HG03571 (cell line): Measurements from ENCODE around the gene CAPN3.

Experiments
- ATAC-seq: cut with Tn5 transposase; IDR thresholded peaks from one replicate; pipeline ENCODE4 v1.9.1; 2021; ENCODE audit not compliant: unreplicated experiment

The CAPN3 gene

GRCh38 chr15:42355291-42355690, 4.0 kb upstream of the CAPN3 start:
- ATAC-seq, result no peak

DNA sequence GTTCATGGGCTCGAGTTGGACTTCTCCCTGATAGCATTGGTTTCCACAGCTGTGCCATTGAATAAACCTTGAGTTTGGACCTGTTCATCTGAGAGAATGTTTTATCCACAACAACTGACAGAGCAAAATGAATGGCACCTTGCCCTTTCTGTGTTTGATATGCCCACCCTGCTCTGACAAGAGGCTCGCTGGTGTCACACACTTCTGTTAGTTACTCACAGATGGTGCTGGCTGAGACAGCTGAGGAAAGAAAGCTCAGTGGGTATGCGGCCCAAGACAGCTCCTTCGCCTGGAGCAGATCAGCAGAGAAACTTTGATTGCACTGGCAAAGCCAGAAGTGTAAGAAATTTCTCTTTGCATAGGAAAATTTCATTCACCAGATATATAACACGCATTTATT, 2.5 kb upstream of the CAPN3 start:
- no peak for ATAC-seq

- no peak for ATAC-seq
These were observed 1.2 kb upstream of the CAPN3 start for GRCh38 chr15:42358141-42358540.

GRCh38 chr15:42359985-42360384, 684 bp downstream of the CAPN3 start:
- no peak for ATAC-seq

DNA sequence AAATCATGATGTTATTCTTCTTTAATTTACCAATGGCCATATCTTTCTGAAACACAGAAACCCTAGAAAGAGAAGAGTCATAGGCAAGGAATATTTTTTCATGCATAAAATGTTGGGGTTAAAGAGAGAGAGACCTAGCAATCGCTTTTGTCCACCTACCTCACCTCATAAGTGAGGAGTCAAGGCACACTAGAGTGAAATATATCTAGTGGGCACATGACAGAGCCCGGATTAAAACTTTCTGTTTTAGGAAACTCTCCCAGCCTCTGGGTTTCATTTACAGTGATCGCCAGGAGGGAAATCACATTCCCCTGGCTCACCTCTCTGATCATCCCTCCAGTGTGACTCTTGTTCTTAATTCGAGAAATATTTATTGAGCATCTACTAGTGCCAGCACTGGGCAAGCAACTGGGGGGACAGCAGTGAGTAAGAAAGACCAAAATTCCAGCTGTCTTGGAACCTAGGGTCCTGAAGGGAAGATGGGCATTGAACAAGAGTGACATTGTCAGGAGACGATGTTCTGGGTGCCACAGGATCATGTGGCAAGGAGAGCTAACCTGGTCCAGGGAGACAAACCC, 1.3 kb downstream of the CAPN3 start:
- no peak for ATAC-seq

GRCh38 chr15:42363487-42363886, 4.2 kb downstream of the CAPN3 start:
- ATAC-seq, result no peak

- no peak for ATAC-seq
These were observed 4.6 kb downstream of the CAPN3 start for GRCh38 chr15:42363942-42364341.

- ATAC-seq, result no peak
These were observed 5.2 kb downstream of the CAPN3 start for GRCh38 chr15:42364529-42364928.

GRCh38 chr15:42365921-42366550, 6.7 kb downstream of the CAPN3 start:
- ATAC-seq, result no peak

GRCh38 chr15:42367041-42367440, 7.7 kb downstream of the CAPN3 start:
- ATAC-seq, result no peak

GRCh38 chr15:42368096-42368495, 8.8 kb downstream of the CAPN3 start:
- no peak for ATAC-seq

GRCh38 chr15:42371096-42371495, 11.8 kb downstream of the CAPN3 start:
- no peak for ATAC-seq

DNA sequence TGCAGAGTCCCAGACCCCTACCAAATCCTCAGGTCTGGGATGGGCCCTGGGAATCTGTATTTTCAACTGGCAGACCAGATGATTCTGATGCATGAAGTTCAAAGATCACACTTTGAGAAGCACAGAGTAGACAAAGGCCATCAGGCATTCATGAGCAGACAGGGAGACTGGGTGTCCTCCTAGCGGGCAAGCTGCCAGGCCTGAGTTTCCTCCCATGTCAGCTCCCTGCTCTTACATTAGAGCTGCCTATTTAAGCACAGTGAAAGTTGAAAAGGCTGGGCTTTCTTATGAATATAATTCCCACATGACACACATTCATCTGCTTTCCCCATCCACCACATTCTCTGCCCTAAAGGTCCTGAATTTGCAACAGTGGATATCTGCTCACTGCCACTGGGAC, 14.0 kb downstream of the CAPN3 start:
- ATAC-seq, result no peak

GRCh38 chr15:42373936-42374335, 14.6 kb downstream of the CAPN3 start:
- no peak for ATAC-seq

DNA sequence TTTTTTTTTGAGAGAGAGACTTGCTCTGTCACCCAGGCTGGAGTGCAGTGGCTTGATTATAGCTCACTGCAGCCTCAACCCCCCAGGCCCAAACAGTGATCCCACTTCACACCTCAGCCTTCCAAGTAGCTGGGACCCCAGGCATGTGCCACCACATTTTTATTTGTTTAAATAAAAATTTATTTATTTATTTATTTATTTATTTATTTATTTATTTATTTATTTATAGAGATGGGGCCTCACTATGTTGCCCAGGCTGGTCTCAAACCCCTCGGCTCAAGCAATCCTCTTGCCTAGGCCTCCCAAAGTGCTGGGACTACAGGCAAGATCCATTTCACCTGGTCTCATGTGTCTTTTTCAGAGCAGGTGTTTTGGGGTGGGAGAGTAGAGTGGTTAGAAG, 15.5 kb downstream of the CAPN3 start:
- no peak for ATAC-seq

DNA sequence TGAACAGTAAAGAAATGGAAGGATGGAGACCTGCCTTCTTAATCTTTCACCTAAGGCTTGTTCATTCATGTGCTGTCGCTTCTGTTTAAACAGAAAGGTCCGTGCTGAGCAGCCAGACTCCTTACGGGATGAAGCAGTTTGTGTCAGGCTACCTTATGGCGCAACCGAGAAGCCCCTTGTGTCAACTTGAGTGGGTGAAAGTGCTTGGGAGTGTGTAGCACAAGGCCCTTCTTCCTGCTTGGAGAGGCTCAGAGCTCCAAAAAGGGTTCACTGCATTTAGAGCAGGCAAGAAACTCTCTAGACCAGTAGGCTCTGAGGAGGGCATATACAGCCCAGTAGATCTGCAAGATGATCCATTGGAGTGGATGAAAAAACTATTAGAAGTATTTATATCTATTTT, 16.0 kb downstream of the CAPN3 start:
- ATAC-seq, result no peak

DNA sequence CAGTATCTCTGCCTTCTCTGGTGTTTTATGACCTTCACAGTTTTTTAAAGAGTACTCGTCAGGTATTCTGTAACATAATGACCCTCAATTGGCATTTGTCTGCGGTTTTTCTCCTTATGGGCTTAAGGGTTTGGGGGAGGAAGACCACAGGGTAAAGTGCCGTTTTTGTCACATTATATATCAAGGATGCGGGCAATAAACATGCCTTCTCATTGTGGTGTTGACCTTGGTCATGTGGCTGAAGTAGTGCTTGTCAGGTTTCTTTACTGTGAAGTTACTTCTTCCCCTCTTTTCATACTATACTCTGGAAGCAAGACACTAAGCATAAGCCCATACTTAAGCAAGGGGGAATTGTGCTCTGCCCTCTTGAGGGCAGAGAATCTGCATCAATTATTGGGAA, 16.6 kb downstream of the CAPN3 start:
- no peak for ATAC-seq

DNA sequence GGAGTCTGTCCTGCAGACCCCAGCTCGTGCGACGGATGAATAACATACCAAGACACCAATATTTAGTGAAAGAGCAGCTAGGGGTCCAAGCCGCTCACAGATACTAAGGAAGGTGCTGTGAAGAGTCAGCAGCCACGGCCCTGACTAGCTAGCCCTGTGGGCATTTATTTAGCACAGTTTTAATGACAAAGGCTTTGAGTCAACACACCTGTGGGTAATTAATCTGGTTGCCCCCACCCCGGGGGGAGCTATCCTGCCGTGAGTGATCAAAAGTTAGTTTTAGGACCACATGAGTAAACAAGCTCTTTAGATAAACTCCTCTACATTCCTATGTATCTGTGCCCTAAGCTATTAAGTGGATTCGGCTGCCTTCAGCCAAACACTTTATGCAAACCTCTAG, 18.7 kb downstream of the CAPN3 start:
- ATAC-seq, result no peak

GRCh38 chr15:42384597-42384996, 25.3 kb downstream of the CAPN3 start:
- no peak for ATAC-seq

DNA sequence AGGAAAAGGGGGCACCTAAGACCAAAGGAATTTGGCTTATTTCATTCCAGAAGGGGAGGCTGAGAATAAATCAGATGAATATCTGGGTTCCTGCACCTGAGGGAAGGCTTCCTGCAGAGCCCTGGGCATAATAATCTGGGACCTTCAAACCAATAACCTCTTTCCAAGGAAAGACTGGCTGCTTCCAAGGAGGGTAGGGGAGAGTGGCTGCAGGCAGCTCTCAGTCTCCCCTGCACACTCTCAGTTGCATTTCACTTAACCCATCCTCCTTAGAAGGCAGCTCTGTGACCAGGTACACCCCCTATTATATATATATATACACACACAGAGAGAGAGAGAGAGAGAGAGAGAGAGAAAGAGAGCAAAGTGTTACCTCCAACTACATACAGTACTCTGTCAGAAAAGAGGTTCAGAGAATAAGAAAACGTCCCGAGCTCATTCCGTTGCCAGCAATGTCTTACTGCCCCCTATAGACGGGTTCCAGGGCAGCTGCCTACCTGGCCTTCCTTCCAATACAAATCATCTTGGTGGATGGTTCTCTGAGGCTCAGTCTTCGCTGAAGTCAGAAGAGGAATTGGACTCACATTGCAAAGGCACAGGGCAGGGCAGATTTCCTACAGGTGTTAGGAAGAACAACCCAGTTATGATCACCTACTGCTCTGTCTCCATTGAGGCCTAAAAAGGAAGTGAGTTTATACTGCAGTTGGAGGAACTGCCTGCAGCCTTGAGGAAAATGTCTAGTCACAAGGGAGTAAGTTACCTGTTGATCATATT, 26.1 kb downstream of the CAPN3 start:
- ATAC-seq, result no peak

GRCh38 chr15:42385980-42386700, 26.8 kb downstream of the CAPN3 start:
- ATAC-seq, result no peak

DNA sequence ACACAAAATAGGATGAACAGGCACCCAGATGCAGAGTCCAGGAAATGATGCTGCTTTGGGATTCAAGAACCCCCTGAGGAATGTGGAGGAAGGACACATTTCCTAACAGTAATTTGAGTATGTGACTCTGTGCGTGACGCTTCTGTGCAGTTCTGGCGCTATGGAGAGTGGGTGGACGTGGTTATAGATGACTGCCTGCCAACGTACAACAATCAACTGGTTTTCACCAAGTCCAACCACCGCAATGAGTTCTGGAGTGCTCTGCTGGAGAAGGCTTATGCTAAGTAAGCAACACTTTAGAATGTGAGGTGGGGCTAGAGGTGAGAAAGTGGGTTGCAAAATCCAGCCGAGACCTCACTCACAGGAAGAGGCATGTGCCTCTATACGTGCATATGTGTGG, 28.3 kb downstream of the CAPN3 start:
- no peak for ATAC-seq
